Common myeloid progenitor, CD34-positive (primary cell): ENCODE data around the gene ARHGAP28.
"Not testable (repeated sequence)": the region's sequence is repeated elsewhere in the genome, so short reads cannot be mapped to it uniquely, and the experiment has no call there.

Experiments
- CTCF ChIA-PET: fragments of 350-600 bp; sonication (Branson Sonifier 250); formaldehyde crosslinking; loops from one replicate; lab custom pipeline; 2021; ENCODE audit warnings: antibody characterized with exemption; lab: Charles Lee
- POLR2A ChIA-PET: fragments of 350-600 bp; sonication (Branson Sonifier 250); formaldehyde crosslinking; loops from one replicate; lab custom pipeline; 2021; ENCODE audit warnings: antibody characterized with exemption; lab: Charles Lee
- DNase-seq, 3 donors: peaks; one replicate each; pipeline versions ENCODE4 v3.0.0 to v3.0.0-alpha.2; 2013
- H3K27ac ChIP-seq, 2 experiments: 1 replicate in 1 of 2; 2 replicates in 1 of 2; pipeline ENCODE4 v1.7.0; 2013; ENCODE audit warnings: inconsistent platforms in 2 of 2, low read length in 2 of 2, mild to moderate bottlenecking in 2 of 2, low read depth in 1 of 2, moderate library complexity in 1 of 2; ENCODE audit not compliant: severe bottlenecking in 2 of 2, insufficient read depth in 1 of 2, poor library complexity in 1 of 2
- H3K27me3 ChIP-seq, 5 experiments: replicated peaks in 2 of 5; 1 replicate in 3 of 5; 2 replicates in 2 of 5; pipeline versions ENCODE4 v1.6.1 to v1.7.0; 2013; ENCODE audit warnings: low read length in 4 of 5, mild to moderate bottlenecking in 2 of 5, moderate library complexity in 2 of 5, inconsistent platforms in 1 of 5; ENCODE audit not compliant: insufficient read depth in 5 of 5, control insufficient read depth in 4 of 5
- H3K36me3 ChIP-seq, 4 experiments: 1 replicate in 2 of 4; 2 replicates in 2 of 4; pipeline versions ENCODE4 v1.6.1 to v1.7.0; 2013; ENCODE audit warnings: low read length in 3 of 4, control low read depth in 1 of 4, mild to moderate bottlenecking in 1 of 4; ENCODE audit not compliant: control insufficient read depth in 4 of 4, insufficient read depth in 4 of 4
- H3K4me1 ChIP-seq, 4 experiments: 1 replicate in 3 of 4; 2 replicates in 1 of 4; pipeline versions ENCODE4 v1.6.1 to v1.7.1; 2013; ENCODE audit warnings: low read length in 3 of 4, mild to moderate bottlenecking in 3 of 4, control low read depth in 1 of 4, inconsistent platforms in 1 of 4, moderate library complexity in 1 of 4; ENCODE audit not compliant: control insufficient read depth in 4 of 4, insufficient read depth in 4 of 4; ENCODE audit errors: control extremely low read depth in 1 of 4
- H3K4me3 ChIP-seq, 7 experiments: 1 replicate in 4 of 7; 2 replicates in 3 of 7; pipeline versions ENCODE4 v1.5.1 to v1.7.0; 2013; ENCODE audit warnings: mild to moderate bottlenecking in 7 of 7, low read length in 6 of 7, moderate library complexity in 6 of 7, inconsistent platforms in 2 of 7, low read depth in 2 of 7, control low read depth in 1 of 7; ENCODE audit not compliant: insufficient read depth in 4 of 7, control insufficient read depth in 1 of 7; ENCODE audit errors: extremely low read depth in 1 of 7
- H3K9me3 ChIP-seq, 5 experiments: 1 replicate in 4 of 5; 2 replicates in 1 of 5; pipeline versions ENCODE4 v1.6.1 to v1.7.1; 2013; ENCODE audit warnings: low read length in 4 of 5, mild to moderate bottlenecking in 2 of 5, inconsistent platforms in 1 of 5, low read depth in 1 of 5, moderate library complexity in 1 of 5; ENCODE audit not compliant: control insufficient read depth in 4 of 5, insufficient read depth in 2 of 5; ENCODE audit errors: control extremely low read depth in 1 of 5
- WGBS: methylation state at CpG from one replicate; pipeline ENCODE4 v1.1.5; 2013; ENCODE audit not compliant: insufficient coverage; 5-methylcytosine and 5-hydroxymethylcytosine counted together

ARHGAP28 gene

GRCh38 chr18:6929370-6930102 lies 200.0 kb downstream of the ARHGAP28 start:
- Histone ChIP-seq H3K36me3 (no peaks in the 10 kb centered on the region), H3K9me3 (no peaks in the 10 kb centered on the region), H3K27ac (no peak overlapping the region), H3K4me3 (no peak overlapping the region), H3K4me1 (no peaks in the 10 kb centered on the region), H3K27me3 (no peaks in the 10 kb centered on the region)
- POLR2A ChIA-PET = no interaction called here
- no peak for DNase-seq
- CTCF ChIA-PET = interaction anchor here (1.2 to 2.2 kb wide), 2 partner anchors 9 to 248 kb away, joined by 3 to 13 read pairs; no protein-coding TSS in a partner anchor
- WGBS = 96% methylated on average over 41 of the region's 45 CpGs

- POLR2A ChIA-PET = no interaction called here
- Histone ChIP-seq H3K36me3 (no peaks in the 10 kb centered on the region), H3K4me3 (no peak overlapping the region), H3K9me3 (no peaks in the 10 kb centered on the region), H3K4me1 (peaks cover 0 to 5% (median 2%) of the 10 kb centered on the region in 4 experiments), H3K27ac (no peak overlapping the region), H3K27me3 (no peaks in the 10 kb centered on the region)
- CTCF ChIA-PET = interaction anchor here (0.8 kb wide), 1 partner anchor 87 kb away, joined by 3 read pairs; no protein-coding TSS in a partner anchor
- no peak for DNase-seq
- WGBS = no CpG with 5 or more reads among the region's 1 CpG
Measured at GRCh38 chr18:6934859-6935258, 205.3 kb downstream of the ARHGAP28 start.

- DNase-seq = peak in 2 of 3 donors; percentile 11 to 19
- H3K36me3 ChIP-seq = no peaks in the 10 kb centered on the region
- H3K9me3 ChIP-seq = no peaks in the 10 kb centered on the region
- peaks cover 0 to 5% (median 2%) of the 10 kb centered on the region in 4 experiments for H3K4me1 ChIP-seq
- H3K27ac ChIP-seq = no peak overlapping the region
- peaks cover 0 to 7% (median 4%) of the 10 kb centered on the region in 5 experiments for H3K27me3 ChIP-seq
- WGBS = 0% methylated on average over 1 of the region's 7 CpGs
- POLR2A ChIA-PET = no interaction called here
- CTCF ChIA-PET = interaction anchor here (0.7 to 0.9 kb wide), 2 partner anchors 13 to 19 kb away, joined by 3 read pairs; no protein-coding TSS in a partner anchor
- H3K4me3 ChIP-seq = peak overlapping the region in 3 of 7 experiments; percentile 11 to 70 (median 26)
Measured at GRCh38 chr18:6938003-6938402, 208.5 kb downstream of the ARHGAP28 start.

DNA sequence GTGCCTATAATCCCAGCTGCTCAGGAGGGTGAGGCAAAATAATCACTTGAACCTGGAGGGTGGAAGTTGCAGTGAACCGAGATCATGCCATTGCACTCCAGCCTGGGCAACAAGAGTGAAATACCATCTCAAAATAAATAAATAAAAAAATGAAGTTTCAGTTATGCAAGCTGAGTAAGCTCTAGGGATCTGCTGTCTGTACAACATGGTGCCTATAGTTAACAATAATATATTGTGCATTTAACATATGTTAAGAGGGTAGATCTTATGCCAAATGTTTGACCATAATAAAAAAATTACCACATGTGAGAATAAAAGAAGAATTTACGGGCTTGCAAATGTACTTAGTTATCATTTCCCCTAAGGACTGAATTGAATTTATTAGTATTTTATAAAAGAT lies 208.9 kb downstream of the ARHGAP28 start:
- H3K27ac ChIP-seq, H3K4me1 ChIP-seq, H3K36me3 ChIP-seq, POLR2A ChIA-PET, DNase-seq, H3K9me3 ChIP-seq, H3K27me3 ChIP-seq: not testable (repeated sequence)
- CTCF ChIA-PET = interaction anchor here (0.7 to 0.9 kb wide), 2 partner anchors 13 to 19 kb away, joined by 3 read pairs; no protein-coding TSS in a partner anchor
- no CpG with 5 or more reads among the region's 2 CpGs for WGBS
- peak overlapping the region in 2 of 7 experiments; percentile 26 to 70 for H3K4me3 ChIP-seq

DNA sequence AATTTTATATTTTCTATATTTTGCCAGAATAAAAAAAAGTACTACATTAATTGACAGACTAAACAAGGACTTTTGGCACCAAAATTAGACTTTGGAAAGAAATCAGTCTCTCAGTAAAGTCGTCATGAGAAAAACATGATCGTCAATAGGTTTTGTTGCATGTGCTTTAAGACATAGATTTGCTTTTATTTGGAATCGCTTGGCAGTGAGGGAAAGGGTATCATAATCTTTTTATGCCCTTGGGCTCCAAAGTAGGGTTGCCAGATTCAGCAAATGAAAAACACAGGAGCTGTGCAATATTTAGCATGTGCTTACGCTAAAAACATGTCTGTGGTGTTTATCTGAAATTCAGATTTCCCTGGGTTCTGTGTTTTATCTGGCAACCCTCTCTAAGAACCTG lies 210.5 kb downstream of the ARHGAP28 start:
- POLR2A ChIA-PET = interaction anchor here (0.5 kb wide), 1 partner anchor 33 kb away, joined by 3 read pairs; no protein-coding TSS in a partner anchor
- WGBS = 0% methylated on average over 1 of the region's 4 CpGs
- Histone ChIP-seq H3K4me3 (no peak overlapping the region), H3K9me3 (no peaks in the 10 kb centered on the region), H3K27me3 (peaks cover 0 to 7% (median 4%) of the 10 kb centered on the region in 5 experiments), H3K4me1 (peaks cover 0 to 5% (median 2%) of the 10 kb centered on the region in 4 experiments), H3K36me3 (no peaks in the 10 kb centered on the region), H3K27ac (no peak overlapping the region)
- DNase-seq = no peak
- CTCF ChIA-PET = no interaction called here

DNA sequence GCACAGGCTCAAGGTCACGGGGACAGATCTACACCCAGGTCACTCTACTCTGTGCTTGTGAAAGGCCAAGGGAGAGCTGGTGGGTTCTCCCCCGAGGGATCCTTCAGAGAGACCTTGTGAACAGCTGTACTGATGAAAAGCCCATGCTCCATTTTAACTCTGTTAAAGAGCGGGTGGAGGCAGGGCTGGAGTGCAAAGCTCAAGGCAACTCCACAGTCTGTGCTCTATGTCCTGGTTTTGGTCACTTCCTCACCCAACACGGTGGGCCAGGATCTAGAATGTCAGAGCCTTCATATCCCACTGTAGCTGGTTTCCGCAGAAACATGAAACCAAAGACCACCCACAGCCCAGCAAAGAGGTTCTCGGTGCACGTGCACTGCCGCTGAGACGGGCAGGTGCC lies 210.9 kb downstream of the ARHGAP28 start:
- H3K4me3 ChIP-seq = no peak overlapping the region
- peaks cover 0 to 5% (median 2%) of the 10 kb centered on the region in 4 experiments for H3K4me1 ChIP-seq
- peaks cover 0 to 11% (median 4%) of the 10 kb centered on the region in 5 experiments for H3K27me3 ChIP-seq
- DNase-seq = no peak
- H3K36me3 ChIP-seq = no peaks in the 10 kb centered on the region
- CTCF ChIA-PET = interaction anchor here (1.3 to 1.6 kb wide), 2 partner anchors 20 to 57 kb away, joined by 4 read pairs; no protein-coding TSS in a partner anchor
- WGBS = over 99% methylated on average over 8 of the region's 9 CpGs
- H3K27ac ChIP-seq = no peak overlapping the region
- H3K9me3 ChIP-seq = no peaks in the 10 kb centered on the region
- POLR2A ChIA-PET = interaction anchor here (0.5 kb wide), 1 partner anchor 32 kb away, joined by 3 read pairs; no protein-coding TSS in a partner anchor

- H3K4me3 ChIP-seq = no peak overlapping the region
- CTCF ChIA-PET = interaction anchor here (0.9 to 1.6 kb wide), 2 partner anchors 21 to 22 kb away, joined by 4 read pairs; no protein-coding TSS in a partner anchor
- 11% methylated on average over 9 of the region's 11 CpGs for WGBS
Measured at GRCh38 chr18:6941996-6942395, 212.5 kb downstream of the ARHGAP28 start.

More at GRCh38 chr18:6941996-6942395, 212.5 kb downstream of the ARHGAP28 start:
- no peaks in the 10 kb centered on the region for H3K36me3 ChIP-seq
- peaks cover 0 to 5% (median 2%) of the 10 kb centered on the region in 4 experiments for H3K4me1 ChIP-seq
- no peak overlapping the region for H3K27ac ChIP-seq
- peaks cover 0 to 15% (median 4%) of the 10 kb centered on the region in 5 experiments for H3K27me3 ChIP-seq
- H3K9me3 ChIP-seq = no peaks in the 10 kb centered on the region
- POLR2A ChIA-PET = no interaction called here
- peak in 2 of 3 donors; percentile 31 to 63 for DNase-seq
